ENCODE data around the gene STARD7. TPM values are rescaled to one million over a fixed set of nuclear protein-coding genes. Genes with fewer than 3 reads are reported as not detected.

The STARD7 gene
- total and polyA plus RNA-seq, 9 of the 15 experiments (the other 6 are each of a cell fraction or from before 2014, with no cell fraction given), result 90.9 to 196 (median 145) TPM

GRCh38 chr2:96251721-96252292 is 43.2 kb upstream of the STARD7 start (continued):
- TF ChIP-seq DEAF1 (CRISPR knock-in tag; IDR thresholded peaks at IDR 0.05) (no peak), AFF1 (IDR thresholded peaks at IDR 0.05; ENCODE audit: low read depth in 1 of 2, partially characterized antibody in 2 of 2) (no peak), SIN3B (IDR thresholded peaks at IDR 0.05; ENCODE audit: low read depth) (no peak), RAD21 (CRISPR knock-in tag; conservative IDR thresholded peaks at IDR 0.05 in 1 of 2, IDR thresholded peaks at IDR 0.05 in 1 of 2) (no peak), OTX1 (CRISPR knock-in tag; IDR thresholded peaks at IDR 0.05) (no peak), RBM15 (IDR thresholded peaks at IDR 0.05; ENCODE audit: insufficient read depth, low read length) (no peak), CC2D1A (IDR thresholded peaks at IDR 0.05) (no peak), ZNF3 (CRISPR knock-in tag; IDR thresholded peaks at IDR 0.05) (no peak), ZBTB17 (CRISPR knock-in tag; IDR thresholded peaks at IDR 0.05) (no peak), ARID3A (IDR thresholded peaks at IDR 0.05; ENCODE audit: borderline replicate concordance, low read depth, low read length) (no peak), JUND (IDR thresholded peaks at IDR 0.05; ENCODE audit: borderline replicate concordance, low read depth, low read length) (peak; percentile 56), JUND (tag; IDR thresholded peaks at IDR 0.05; ENCODE audit: borderline replicate concordance, low read depth, low read length) (no peak), SP2 (IDR thresholded peaks at IDR 0.05; ENCODE audit: extremely low read depth, low read depth, low read length, poor library complexity, severe bottlenecking) (no peak), KLF1 (tag; IDR thresholded peaks at IDR 0.05) (no peak), CHAMP1 (IDR thresholded peaks at IDR 0.05) (no peak), ZNF134 (CRISPR knock-in tag; conservative IDR thresholded peaks at IDR 0.05) (no peak), NR2C1 (IDR thresholded peaks at IDR 0.05) (no peak), NR2C1 (tag; IDR thresholded peaks at IDR 0.05) (no peak)

All from K562 (cell line).